IgD-negative memory B cell (primary cell): ENCODE results near the gene ST3GAL3. TPM values are rescaled to one million over a fixed set of nuclear protein-coding genes. Genes with fewer than 3 reads are reported as not detected.
A peak's percentile ranks its signal among the peaks of the same experiment; 100 is the strongest.

Experiments used
- H3K27ac Mint-ChIP-seq, 3 donors: one replicate each; pipeline ENCODE4 v1.8.0; 2020 to 2022; ENCODE audit warnings: mild to moderate bottlenecking in 3 of 3, mixed read lengths in 3 of 3, moderate library complexity in 1 of 3
- H3K27me3 Mint-ChIP-seq: one replicate; pipeline ENCODE4 v1.8.0; 2021; ENCODE audit warnings: mixed read lengths
- H3K36me3 Mint-ChIP-seq: one replicate; pipeline ENCODE4 v1.8.0; 2020; ENCODE audit warnings: mild to moderate bottlenecking, mixed read lengths
- H3K4me1 Mint-ChIP-seq, 3 donors: one replicate each; pipeline ENCODE4 v1.8.0; 2020 to 2022; ENCODE audit warnings: mixed read lengths in 3 of 3, mild to moderate bottlenecking in 1 of 3
- H3K4me3 Mint-ChIP-seq, 4 donors: one replicate each; pipeline ENCODE4 v1.8.0; 2020 to 2022; ENCODE audit warnings: mild to moderate bottlenecking in 4 of 4, mixed read lengths in 4 of 4, moderate library complexity in 3 of 4
- H3K9me3 Mint-ChIP-seq, 3 donors: one replicate each; pipeline ENCODE4 v1.8.0; 2020 to 2021; ENCODE audit warnings: mixed read lengths in 3 of 3, mild to moderate bottlenecking in 1 of 3
- polyA plus RNA-seq: library from polyadenylated mRNA; unstranded; fragments of 300-500 nt; fragmentation: Illumina TruSeq; gene quantifications from one replicate; pipeline ENCODE4 v1.2.3, GENCODE V29; 2021

ST3GAL3 gene
- polyA plus RNA-seq, 1 donor from 2014 or later, result 14.3 TPM

DNA sequence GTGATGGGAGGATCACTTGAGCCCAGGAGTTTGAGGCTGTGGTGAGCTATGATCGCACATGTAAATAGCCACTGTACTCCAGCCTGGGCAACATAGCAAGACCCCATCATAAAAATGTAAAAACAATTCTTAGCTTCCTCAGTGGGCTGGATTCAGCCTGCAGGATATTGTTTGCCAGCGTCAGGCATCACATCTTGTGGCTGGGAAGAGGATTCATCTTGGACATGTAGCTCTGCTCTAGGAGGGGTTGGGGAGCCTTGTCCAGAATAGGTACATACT is 19.3 kb upstream of the ST3GAL3 start:
- Mint-ChIP-seq H3K27me3 (no peaks in the 10 kb centered on the region), H3K4me3 (no peak overlapping the region), H3K9me3 (no peaks in the 10 kb centered on the region), H3K4me1 (peaks cover 0 to 4% (median 0%) of the 10 kb centered on the region in 3 donors), H3K27ac (no peak overlapping the region), H3K36me3 (peaks cover 4% of the 10 kb centered on the region)

GRCh38 chr1:43688594-43689000 is 18.7 kb upstream of the ST3GAL3 start:
- Mint-ChIP-seq H3K4me3 (no peak overlapping the region), H3K27ac (no peak overlapping the region), H3K9me3 (no peaks in the 10 kb centered on the region), H3K36me3 (peaks cover 4% of the 10 kb centered on the region), H3K27me3 (no peaks in the 10 kb centered on the region), H3K4me1 (peaks cover 0 to 4% (median 0%) of the 10 kb centered on the region in 3 donors)

DNA sequence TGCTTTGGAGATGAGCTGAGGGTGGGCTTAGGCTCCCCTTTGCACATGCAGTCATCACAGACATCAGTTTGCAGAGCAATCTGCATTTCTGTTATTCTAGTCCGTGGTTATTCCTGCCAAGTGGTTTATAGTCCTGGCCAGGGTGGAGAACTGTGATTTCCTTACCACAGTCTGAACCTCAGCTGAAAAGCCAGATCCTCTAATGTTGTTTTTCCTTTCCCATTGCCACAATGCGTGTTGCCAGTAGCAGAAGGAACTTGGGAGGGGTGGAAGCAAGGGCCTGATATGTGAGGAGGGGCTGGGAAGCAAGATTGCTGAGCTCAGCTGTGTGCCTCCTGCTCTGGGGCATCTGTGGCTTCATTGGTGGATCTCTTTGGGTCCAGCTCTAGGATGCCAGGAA is 18.0 kb upstream of the ST3GAL3 start:
- peaks cover 4% of the 10 kb centered on the region for H3K36me3 Mint-ChIP-seq

GRCh38 chr1:43691871-43692815 is 15.2 kb upstream of the ST3GAL3 start:
- H3K27ac Mint-ChIP-seq, result peak overlapping the region in 1 of 3 donors; percentile 43
- H3K36me3 Mint-ChIP-seq, result peaks cover 4% of the 10 kb centered on the region
- no peaks in the 10 kb centered on the region for H3K27me3 Mint-ChIP-seq
- H3K4me3 Mint-ChIP-seq, result no peak overlapping the region
- no peaks in the 10 kb centered on the region for H3K9me3 Mint-ChIP-seq
- no peaks in the 10 kb centered on the region for H3K4me1 Mint-ChIP-seq

More for the DNA sequence above, 18.0 kb upstream of the ST3GAL3 start:
- no peaks in the 10 kb centered on the region for H3K9me3 Mint-ChIP-seq
- H3K4me3 Mint-ChIP-seq, result no peak overlapping the region
- peaks cover 0 to 4% (median 0%) of the 10 kb centered on the region in 3 donors for H3K4me1 Mint-ChIP-seq
- no peak overlapping the region for H3K27ac Mint-ChIP-seq
- H3K27me3 Mint-ChIP-seq, result no peaks in the 10 kb centered on the region

GRCh38 chr1:43693371-43693770 is 14.0 kb upstream of the ST3GAL3 start:
- no peaks in the 10 kb centered on the region for H3K4me1 Mint-ChIP-seq
- no peak overlapping the region for H3K4me3 Mint-ChIP-seq
- peaks cover 4% of the 10 kb centered on the region for H3K36me3 Mint-ChIP-seq
- no peaks in the 10 kb centered on the region for H3K27me3 Mint-ChIP-seq
- no peak overlapping the region for H3K27ac Mint-ChIP-seq
- no peaks in the 10 kb centered on the region for H3K9me3 Mint-ChIP-seq

- Mint-ChIP-seq H3K4me3 (peak overlapping the region in 1 of 4 donors; percentile 9), H3K27me3 (no peaks in the 10 kb centered on the region), H3K4me1 (peaks cover 0 to 3% (median 0%) of the 10 kb centered on the region in 3 donors), H3K36me3 (peaks cover 2% of the 10 kb centered on the region), H3K27ac (no peak overlapping the region), H3K9me3 (no peaks in the 10 kb centered on the region)
Observed at GRCh38 chr1:43699281-43699680, 8.1 kb upstream of the ST3GAL3 start.

GRCh38 chr1:43703836-43704235 is 3.5 kb upstream of the ST3GAL3 start:
- H3K4me1 Mint-ChIP-seq, result peaks cover 12 to 17% (median 13%) of the 10 kb centered on the region in 3 donors
- H3K27ac Mint-ChIP-seq, result no peak overlapping the region
- no peaks in the 10 kb centered on the region for H3K9me3 Mint-ChIP-seq
- no peaks in the 10 kb centered on the region for H3K27me3 Mint-ChIP-seq
- H3K36me3 Mint-ChIP-seq, result no peaks in the 10 kb centered on the region
- H3K4me3 Mint-ChIP-seq, result peak overlapping the region in 1 of 4 donors; percentile 37

DNA sequence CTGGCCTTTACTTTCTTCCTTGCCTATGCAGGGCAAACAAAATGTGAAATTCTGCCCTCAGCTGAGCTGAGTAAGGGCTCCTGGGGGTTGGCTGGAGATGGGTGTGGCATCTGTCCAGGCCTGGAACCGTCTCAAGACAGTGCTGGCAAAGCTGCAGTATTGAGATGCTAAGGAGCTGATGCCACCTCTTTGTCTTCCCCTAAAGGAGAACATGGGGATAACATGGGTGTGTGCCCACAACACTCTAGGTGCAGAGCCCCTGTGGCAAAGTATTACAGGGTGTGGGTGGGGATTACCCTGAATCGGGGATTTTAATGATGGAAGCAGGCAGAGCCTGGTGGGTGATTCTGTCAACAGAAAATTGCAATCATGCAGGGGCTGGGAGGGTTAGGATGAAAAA is 2.5 kb upstream of the ST3GAL3 start:
- Mint-ChIP-seq H3K4me1 (peaks cover 13 to 19% (median 15%) of the 10 kb centered on the region in 3 donors), H3K36me3 (no peaks in the 10 kb centered on the region), H3K9me3 (no peaks in the 10 kb centered on the region), H3K27ac (peak overlapping the region in 2 of 3 donors; percentile 25 to 46), H3K4me3 (peak overlapping the region in 1 of 4 donors; percentile 24), H3K27me3 (no peaks in the 10 kb centered on the region)

- H3K36me3 Mint-ChIP-seq, result no peaks in the 10 kb centered on the region
- no peaks in the 10 kb centered on the region for H3K27me3 Mint-ChIP-seq
- peaks cover 13 to 19% (median 15%) of the 10 kb centered on the region in 3 donors for H3K4me1 Mint-ChIP-seq
- peak overlapping the region; percentile 25 to 56 (median 46) for H3K27ac Mint-ChIP-seq
- H3K4me3 Mint-ChIP-seq, result peak overlapping the region in 3 of 4 donors; percentile 36 to 96 (median 84)
- H3K9me3 Mint-ChIP-seq, result no peaks in the 10 kb centered on the region
Observed at GRCh38 chr1:43705334-43705733, 2.0 kb upstream of the ST3GAL3 start.

DNA sequence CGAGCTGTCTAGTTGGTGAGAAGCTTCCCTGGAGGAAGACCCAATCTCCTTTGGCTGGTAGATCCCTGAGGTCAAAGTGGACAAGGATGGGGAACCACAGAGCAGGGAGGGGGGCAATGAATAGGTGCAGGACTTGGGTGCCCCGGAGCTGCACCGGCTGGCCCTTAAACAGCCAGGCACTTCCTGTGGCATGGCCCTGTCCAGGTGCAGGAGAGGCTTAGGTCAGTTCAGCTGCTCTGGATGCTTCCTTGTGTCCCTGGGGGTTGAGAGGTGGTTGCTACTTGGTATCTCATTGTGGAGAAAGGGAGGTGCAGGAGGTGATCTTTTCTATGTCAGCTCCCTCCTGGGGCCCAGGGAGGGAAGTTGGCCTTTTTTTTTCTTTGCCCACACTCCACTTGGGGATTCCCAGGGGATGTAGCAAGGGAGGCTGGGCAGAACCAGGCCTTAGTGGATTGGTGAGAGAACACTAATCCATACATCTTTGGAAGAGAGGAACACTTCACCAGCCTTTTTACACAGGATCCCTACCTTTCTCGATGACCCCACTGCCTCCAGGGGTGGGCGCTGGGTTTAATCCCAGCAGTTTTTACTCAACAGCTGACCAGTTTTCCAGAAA is 1.2 kb upstream of the ST3GAL3 start:
- no peaks in the 10 kb centered on the region for H3K36me3 Mint-ChIP-seq
- H3K4me3 Mint-ChIP-seq, result peak overlapping the region; percentile 84 to 96 (median 92)
- H3K4me1 Mint-ChIP-seq, result peaks cover 13 to 19% (median 15%) of the 10 kb centered on the region in 3 donors
- no peaks in the 10 kb centered on the region for H3K9me3 Mint-ChIP-seq
- no peaks in the 10 kb centered on the region for H3K27me3 Mint-ChIP-seq
- peak overlapping the region in 2 of 3 donors; percentile 46 to 67 for H3K27ac Mint-ChIP-seq

DNA sequence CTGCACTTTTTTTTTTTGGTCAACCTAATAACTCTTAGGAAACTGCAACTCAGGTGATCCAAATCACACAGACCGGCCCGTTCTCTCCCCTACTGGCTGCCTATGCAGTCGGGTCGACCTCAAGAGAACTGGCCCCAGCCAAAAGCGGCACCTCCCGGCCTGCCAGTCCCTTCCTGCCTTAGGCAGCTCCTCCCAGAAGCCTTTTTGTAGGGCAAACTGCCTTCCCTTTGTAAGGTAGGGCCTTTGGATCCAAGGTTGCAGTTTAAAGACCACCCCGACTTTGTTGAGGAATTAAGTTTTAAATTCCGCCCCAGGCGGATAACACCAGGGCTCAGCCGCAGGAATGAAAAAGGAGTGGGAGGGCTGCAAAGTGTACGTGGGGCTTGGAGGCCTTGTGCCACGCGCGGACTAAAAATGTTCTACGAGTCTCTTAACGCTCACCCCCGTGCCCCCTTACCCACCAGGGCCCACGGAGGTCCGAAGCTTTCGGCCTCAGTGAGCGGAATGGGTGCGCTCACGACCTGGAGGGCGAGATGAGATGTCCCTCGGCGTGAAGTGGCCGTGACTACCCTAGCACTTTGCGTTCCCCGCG is 642 bp upstream of the ST3GAL3 start:
- H3K9me3 Mint-ChIP-seq, result no peaks in the 10 kb centered on the region
- H3K4me3 Mint-ChIP-seq, result peak overlapping the region; percentile 84 to 96 (median 92)
- peaks cover 13 to 19% (median 15%) of the 10 kb centered on the region in 3 donors for H3K4me1 Mint-ChIP-seq
- H3K36me3 Mint-ChIP-seq, result no peaks in the 10 kb centered on the region
- peak overlapping the region; percentile 46 to 86 (median 67) for H3K27ac Mint-ChIP-seq
- no peaks in the 10 kb centered on the region for H3K27me3 Mint-ChIP-seq

GRCh38 chr1:43708002-43708410 is 670 bp downstream of the ST3GAL3 start:
- Mint-ChIP-seq H3K27ac (peak overlapping the region in 2 of 3 donors; percentile 21 to 73), H3K9me3 (no peaks in the 10 kb centered on the region), H3K4me3 (peak overlapping the region; percentile 84 to 95 (median 90)), H3K4me1 (peaks cover 13 to 19% (median 15%) of the 10 kb centered on the region in 3 donors), H3K27me3 (no peaks in the 10 kb centered on the region), H3K36me3 (no peaks in the 10 kb centered on the region)

- peaks cover 2% of the 10 kb centered on the region for H3K36me3 Mint-ChIP-seq
- no peaks in the 10 kb centered on the region for H3K27me3 Mint-ChIP-seq
- H3K4me3 Mint-ChIP-seq, result peak overlapping the region in 1 of 4 donors; percentile 78
- no peaks in the 10 kb centered on the region for H3K9me3 Mint-ChIP-seq
- no peak overlapping the region for H3K27ac Mint-ChIP-seq
- peaks cover 13 to 17% (median 16%) of the 10 kb centered on the region in 3 donors for H3K4me1 Mint-ChIP-seq
Observed at GRCh38 chr1:43711049-43711448, 3.7 kb downstream of the ST3GAL3 start.

DNA sequence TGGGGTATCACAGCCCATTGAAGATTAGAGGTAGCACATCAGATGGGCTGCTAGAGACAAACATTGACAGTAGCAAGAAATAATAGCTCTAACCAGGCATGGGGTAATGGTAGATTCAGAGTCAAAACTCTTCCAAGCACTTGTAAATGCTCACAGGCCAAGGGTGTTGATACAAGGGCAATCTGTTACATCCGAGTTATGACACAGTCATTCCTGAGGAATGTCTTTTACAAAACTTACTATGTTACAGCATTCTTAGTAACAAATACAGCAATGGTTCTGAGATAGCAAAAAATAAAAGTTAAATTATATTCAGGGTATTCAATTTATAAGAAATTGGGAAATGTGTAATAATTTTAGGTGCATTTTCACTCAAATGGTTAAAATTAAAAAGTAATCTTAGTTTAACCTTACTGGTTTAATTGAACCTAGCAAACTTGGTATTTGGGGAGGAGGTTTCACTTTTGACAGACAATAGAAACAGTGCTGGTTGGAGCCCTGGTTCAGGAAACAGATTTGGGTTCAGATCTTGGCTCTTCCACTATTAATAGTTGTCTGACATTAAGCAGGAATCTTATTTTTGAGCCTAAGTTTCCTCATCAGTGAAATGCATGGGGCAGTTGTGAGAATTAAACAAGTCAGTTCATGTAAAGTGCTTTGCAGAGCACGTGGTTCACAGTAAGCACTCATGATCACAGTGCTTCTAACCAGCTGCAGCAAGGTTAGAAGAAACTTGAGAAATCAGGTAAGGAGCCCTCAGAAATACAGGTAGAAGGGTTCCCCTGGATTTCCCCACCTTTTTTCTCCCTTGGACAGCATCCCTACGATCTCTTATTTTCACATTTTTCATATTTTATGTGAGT is 4.4 kb downstream of the ST3GAL3 start:
- H3K9me3 Mint-ChIP-seq, result no peaks in the 10 kb centered on the region
- no peak overlapping the region for H3K27ac Mint-ChIP-seq
- H3K27me3 Mint-ChIP-seq, result no peaks in the 10 kb centered on the region
- H3K4me1 Mint-ChIP-seq, result peaks cover 10 to 16% (median 11%) of the 10 kb centered on the region in 3 donors
- H3K36me3 Mint-ChIP-seq, result peaks cover 2% of the 10 kb centered on the region
- H3K4me3 Mint-ChIP-seq, result peak overlapping the region in 1 of 4 donors; percentile 78
